Stimulated activated naive CD4-positive, alpha-beta T cell treated with Interleukin-2 at 50 U/mL for 16 hours (primary cell): ENCODE measurements around the gene HBB.
"Not testable (repeated sequence)": the region's sequence is repeated elsewhere in the genome, so short reads cannot be mapped to it uniquely, and the experiment has no call there.

ENCODE experiments used
- DNase-seq: peaks from one replicate; lab custom pipeline; 2025; lab: John Stamatoyannopoulos, UW

HBB gene

DNA sequence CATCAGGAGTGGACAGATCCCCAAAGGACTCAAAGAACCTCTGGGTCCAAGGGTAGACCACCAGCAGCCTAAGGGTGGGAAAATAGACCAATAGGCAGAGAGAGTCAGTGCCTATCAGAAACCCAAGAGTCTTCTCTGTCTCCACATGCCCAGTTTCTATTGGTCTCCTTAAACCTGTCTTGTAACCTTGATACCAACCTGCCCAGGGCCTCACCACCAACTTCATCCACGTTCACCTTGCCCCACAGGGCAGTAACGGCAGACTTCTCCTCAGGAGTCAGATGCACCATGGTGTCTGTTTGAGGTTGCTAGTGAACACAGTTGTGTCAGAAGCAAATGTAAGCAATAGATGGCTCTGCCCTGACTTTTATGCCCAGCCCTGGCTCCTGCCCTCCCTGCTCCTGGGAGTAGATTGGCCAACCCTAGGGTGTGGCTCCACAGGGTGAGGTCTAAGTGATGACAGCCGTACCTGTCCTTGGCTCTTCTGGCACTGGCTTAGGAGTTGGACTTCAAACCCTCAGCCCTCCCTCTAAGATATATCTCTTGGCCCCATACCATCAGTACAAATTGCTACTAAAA is at the start of gene HBB:
Gene HBB (minus strand): TSS at position 340 of the 579 bp plus-strand sequence. CDS start 50 bp downstream, at position 290.
- DNase-seq = no peak

DNA sequence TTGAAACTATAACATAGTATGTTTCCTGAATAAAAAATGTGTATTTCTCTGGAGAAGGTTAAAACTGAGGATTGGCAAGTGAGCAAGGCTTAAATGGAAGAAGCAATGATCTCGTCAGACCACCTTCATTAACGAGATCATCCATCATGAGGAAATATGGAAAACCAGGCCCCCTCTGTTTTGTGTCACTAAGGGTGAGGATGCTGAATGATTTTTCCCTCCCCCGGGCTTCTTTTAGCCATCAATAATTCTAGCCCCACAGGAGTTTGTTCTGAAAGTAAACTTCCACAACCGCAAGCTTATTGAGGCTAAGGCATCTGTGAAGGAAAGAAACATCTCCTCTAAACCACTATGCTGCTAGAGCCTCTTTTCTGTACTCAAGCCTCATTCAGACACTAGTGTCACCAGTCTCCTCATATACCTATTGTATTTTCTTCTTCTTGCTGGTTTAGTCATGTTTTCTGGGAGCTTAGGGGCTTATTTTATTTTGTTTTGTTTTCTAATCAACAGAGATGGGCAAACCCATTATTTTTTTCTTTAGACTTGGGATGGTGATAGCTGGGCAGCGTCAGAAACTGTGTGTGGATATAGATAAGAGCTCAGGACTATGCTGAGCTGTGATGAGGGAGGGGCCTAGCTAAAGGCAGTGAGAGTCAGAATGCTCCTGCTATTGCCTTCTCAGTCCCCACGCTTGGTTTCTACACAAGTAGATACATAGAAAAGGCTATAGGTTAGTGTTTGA is 48.7 kb upstream of the HBB start:
- no peak for DNase-seq

DNA sequence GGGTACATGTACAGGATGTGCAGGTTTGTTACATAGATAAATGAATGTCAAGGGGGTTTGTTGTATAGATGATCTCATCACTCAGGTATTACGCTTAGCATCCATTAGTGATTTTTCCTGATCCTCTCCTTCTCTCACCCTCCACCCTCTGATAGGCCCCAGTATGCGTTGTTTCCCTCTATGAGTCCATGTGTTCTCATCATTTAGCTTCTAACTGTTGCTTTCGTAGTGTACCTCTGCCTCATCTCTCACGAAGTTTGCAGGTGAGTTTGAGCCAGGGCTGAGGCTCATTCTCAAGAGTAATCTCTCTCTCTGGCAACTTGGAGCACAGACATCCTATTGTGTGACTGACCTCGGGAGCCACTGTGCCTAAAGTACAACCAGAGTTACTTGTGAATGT is 47.5 kb upstream of the HBB start:
- DNase-seq = no peak

DNA sequence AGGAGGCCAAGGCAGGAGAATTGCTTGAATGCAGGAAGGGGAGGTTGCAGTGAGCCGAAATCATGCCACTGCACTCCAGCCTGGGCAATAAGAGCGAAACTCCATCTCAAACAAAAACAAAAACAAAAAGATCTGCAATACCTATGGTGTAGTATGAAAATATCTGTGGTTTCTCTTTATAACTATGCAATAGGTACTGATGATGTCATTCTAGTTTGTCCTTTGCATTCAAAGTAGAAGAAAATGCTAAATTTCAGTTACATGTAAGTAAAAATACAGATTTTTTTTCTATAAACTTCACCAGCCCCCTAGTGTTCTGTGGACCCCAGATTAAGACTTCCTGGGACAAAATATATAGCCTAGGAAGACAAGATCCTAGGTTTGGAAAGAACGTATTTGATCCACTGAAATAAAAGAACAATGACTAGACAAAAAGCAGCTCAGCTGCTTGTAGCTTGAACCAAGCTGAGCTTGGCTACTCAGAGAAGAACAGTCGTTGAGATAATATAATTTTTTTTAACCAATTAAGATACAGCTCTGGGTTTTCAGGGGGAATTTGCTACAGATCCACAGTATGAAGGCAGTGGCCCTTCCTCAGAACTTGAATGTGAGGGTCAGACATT is 45.6 kb upstream of the HBB start:
- no peak for DNase-seq

DNA sequence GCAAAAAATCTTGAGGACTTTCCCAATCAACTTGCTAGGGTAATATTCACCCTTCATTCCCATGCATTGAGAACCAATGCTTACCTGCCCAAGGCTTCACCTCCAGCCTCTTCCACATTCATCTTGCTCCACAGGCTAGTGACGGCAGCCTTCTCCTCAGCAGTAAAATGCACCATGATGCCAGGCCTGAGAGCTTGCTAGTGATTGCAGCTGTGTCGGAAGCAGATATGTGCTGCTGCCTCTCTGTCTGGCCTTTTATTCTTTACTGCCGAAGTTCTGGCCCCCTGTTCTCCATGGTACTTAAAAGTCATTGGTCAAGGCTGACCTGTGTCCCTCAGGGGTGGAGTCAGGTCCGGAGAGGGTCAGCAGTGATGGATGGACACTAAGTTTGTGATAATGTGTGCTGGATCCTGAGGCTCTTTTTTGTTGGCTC is 42.9 kb upstream of the HBB start, which contains the start of gene HBE1:
Gene HBE1 (minus strand): TSS at position 231 of the 433 bp plus-strand sequence. CDS start 55 bp downstream, at position 176.
- DNase-seq = no peak

DNA sequence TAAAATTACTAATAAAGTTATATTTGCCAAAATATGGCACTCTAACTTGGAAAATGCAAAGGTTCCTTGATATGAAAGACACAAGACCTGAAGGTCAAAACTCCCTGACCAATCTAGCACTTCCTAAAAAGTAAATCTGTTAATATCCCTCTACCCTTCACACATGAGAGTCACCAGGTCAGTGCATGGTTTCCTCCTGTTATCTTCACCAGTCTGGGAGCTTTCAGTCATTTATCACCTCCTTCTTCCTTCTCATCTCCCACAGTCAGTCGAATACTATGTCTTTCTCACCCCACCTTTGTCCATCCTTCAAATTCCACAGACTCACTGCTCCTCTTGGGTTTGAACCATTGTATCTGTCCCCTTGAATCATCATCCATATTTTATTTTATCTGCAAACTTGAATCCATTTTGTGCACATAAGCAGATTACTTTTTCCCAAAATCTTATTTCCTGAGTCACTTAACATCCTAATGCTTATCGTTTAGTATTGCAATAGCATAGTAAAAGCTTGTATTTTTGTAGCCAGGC is 40.2 kb upstream of the HBB start:
- DNase-seq = no peak

DNA sequence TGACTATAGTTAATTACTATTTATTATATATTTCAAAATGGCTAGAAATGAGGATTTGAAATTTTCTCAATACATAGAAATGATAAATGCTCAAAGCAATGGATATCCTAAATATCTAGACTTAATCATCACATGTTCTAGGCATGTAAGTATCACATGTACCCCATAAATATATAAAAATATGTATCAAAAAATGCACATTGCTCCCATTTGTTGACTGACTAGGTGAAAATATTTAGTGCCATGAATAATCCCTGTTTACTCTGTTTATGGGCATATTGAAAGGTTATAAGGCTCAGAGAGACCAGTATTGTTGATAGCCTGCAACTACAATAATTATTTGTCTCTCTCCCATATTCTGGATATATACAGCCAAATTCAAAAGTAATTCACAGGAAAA is 39.7 kb upstream of the HBB start:
- no peak for DNase-seq

DNA sequence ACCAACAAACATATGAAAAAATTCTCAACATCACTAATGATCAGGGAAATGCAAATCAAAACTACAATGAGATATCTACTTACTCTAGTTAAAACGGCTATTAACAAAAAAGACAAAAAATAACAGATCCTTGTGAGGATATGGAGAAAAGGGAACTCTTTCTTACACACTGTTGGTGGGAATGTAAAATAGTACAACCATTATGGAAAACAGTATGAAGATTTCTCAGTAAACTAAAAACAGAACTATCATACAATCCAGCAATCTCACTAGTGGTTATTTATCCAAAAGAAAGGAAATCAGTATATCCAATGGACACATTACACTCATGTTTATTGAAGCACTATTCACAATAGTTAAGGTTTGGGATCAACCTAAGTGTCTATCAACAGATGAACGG is 39.0 kb upstream of the HBB start:
- DNase-seq = no peak

DNA sequence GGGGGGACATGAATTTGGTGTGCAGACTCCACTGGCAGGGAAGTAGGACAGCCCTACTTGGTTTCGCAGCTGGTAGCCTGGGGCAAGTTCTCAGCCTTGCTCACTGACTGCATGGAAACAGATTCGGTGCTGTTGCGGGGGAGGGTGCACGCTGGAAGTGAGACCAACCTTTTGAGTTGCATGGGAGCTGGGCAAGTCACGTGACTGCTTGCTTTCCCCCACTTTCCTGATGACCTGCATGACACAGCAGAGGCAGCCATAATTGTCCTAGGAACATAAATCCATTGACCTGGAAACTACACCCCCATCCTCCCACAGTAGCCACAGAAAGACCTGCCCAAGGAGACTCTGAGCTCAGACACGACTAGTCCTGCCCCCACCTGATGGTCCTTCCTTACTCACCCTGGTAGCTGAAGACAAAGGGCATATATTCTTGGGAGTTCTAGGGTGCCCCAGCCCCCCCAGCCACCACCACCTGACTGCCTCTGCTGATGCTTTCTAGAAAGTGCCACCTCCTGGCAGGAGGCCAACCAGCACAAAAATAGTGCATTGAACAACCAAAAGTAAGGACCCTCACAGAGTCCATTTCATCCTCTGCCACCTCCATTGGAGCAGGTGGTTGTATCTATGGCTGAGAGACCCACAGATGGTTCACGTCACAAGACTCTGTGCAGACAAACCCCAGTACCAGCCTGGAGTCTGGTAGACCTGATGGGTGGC is 31.8 kb upstream of the HBB start:
- DNase-seq = no peak

DNA sequence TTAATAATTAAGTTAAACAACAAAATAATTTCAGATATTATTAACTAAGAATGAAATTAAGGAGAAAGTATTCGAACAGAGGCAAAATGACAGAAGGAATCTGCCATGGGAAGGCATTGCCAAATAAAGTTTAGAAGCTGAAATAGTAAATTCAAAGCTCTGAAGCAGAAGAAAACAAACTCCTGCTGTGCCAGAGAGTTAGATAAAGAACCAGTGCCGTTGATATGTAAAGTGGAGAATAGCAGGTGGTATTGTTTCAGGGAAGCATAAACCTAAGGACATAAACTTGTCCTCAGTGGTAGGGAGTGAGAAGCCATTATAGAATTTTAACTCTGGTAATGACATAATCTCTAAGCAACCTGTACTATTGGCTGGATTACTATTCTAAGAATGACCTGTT is 30.4 kb upstream of the HBB start:
- DNase-seq = no peak

DNA sequence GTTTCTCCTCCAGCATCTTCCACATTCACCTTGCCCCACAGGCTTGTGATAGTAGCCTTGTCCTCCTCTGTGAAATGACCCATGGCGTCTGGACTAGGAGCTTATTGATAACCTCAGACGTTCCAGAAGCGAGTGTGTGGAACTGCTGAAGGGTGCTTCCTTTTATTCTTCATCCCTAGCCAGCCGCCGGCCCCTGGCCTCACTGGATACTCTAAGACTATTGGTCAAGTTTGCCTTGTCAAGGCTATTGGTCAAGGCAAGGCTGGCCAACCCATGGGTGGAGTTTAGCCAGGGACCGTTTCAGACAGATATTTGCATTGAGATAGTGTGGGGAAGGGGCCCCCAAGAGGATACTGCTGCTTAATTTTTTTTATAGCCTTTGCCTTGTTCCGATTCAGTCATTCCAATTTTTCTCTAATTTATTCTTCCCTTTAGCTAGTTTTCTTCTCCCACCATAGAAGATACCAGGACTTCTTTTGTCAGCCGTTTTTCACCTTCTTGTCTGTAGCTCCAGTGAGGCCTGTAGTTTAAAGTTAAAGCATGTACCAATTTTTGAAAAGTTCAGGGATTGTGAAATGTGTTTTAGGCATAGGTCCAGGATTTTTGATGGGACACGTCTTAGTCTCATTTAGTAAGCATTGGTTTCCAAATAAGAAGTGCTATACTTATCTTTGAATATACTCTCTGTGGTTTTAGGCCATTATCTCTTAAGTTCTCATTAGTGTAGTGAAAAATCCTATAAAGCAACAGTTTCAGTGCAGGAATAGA is 28.0 kb upstream of the HBB start, which contains the start of gene HBG2:
Gene HBG2 (minus strand): TSS at position 136 of the 768 bp plus-strand sequence. CDS start 53 bp downstream, at position 83.
- DNase-seq = not testable (repeated sequence)

DNA sequence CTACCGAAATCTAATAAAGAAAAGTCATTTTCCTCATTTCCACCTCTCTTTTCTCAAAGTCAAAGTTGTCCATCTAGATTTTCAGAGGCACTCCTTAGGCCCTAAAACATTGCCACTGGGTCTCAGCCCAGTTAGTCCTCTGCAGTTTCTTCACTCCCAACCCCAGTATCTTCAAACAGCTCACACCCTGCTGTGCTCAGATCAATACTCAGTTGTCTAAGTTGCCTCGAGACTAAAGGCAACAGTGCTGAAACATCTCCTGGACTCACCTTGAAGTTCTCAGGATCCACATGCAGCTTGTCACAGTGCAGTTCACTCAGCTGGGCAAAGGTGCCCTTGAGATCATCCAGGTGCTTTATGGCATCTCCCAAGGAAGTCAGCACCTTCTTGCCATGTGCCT is 27.2 kb upstream of the HBB start:
- DNase-seq = not testable (repeated sequence)

DNA sequence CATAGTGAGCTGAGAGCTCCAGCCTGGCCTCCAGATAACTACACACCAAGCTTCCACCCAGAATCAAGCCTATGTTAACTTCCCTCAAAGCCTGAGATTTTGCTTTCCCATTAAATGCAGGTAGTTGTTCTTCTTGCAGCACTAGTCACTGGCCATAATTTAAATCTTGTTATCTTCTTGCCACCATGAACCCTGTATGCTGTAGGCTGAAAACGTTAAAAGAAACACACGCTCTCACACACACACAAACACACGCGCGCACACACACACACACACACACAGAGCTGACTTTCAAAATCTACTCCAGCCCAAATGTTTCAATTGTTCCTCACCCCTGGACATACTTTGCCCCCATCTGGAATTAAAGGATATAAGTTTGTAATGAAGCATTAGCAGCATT is 26.6 kb upstream of the HBB start:
- DNase-seq = not testable (repeated sequence)

DNA sequence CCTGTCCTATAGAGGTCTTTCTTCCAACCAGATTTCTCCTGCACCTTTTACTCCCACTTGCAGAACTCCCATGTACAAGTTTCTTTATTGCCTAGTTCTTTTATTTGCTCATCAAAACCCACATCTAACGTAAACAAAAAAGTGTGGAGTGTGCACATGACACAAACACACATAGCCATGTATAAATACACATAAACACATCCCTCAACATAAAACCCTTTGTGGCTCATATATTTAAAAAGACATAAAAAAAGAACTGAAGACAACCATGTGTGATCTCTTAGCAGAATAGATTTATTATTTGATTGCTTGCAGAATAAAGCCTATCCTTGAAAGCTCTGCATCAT is 26.0 kb upstream of the HBB start:
- no peak for DNase-seq

DNA sequence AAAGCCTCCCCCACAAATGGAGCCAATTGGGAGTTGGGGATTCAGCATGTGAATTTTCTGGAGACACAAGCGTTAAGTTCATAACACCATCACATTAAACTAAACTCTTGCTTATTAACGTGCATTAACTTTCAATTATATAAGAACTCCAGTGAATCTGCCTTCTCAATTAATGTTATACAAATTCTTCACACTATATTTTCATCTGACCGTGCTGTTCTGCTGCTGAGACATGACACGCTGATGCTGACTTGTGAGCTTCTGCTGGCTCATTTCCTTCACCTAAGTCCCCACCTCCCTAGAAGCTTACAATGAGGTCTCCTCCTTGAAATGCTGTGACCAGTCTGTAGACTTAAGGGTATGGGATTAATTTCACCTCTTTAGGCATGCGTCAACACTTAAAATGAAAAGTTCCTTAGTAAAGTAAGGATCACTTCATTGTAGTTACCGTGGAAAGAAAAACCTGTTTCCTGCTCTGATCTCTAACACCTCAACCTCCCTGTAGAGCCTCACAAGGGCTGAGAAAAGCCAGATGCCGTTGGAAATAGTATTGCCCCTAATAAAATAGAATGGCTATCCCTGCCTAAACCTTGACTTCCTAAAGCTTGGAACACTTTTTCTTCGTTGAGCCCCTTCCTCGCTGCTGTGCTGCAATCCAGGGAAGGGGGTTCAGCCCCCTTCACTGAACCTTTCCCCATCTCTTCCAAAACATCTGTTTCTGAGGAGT is 25.5 kb upstream of the HBB start:
- no peak for DNase-seq

DNA sequence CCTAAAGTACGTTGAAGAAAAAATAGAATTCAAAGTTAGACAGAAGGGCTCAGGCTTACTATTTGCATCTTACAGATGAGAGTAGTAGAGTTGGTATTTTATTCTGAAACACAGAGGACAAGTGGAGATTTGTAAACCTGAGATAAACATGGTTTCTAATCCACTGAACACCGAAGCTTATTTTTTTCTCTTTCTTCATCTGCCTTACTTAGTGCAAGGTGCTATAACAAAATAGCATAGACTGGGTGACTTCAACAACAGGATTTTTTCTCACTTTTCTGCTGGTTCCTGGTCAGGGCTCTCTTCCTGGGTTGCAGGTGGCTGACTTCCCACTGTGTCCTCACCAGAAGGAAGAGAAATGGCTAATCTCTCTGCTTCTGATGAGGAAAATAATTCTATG is 24.9 kb upstream of the HBB start:
- no peak for DNase-seq

DNA sequence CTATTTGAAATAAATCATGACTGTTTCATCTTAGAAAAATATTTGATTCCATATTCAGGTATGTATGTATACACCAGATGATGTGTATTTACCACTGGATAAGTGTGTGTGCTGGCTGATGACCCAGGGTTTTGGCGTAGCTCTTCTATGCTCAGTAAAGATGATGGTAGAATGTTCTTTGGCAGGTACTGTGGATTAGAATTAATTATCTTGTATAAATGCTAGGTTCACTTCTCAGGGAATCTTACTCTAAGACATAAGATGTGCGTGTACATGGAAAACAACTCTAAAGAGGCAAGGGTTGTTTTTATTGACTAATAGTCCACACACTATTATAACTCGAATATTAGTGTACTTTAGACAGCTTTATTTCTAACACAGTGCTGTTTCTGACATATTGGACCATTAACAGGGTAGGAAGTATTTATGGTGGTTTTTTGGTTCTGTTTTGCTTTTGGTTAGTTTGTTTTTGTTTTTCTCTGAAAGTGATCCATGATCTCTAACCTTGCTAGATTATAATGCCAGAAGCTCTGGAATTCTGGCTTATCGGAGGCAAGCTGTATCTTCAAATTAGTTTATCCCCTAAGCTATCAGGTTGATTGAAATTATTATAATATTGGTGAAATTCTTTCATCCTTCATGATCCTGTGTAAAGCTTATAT is 23.8 kb upstream of the HBB start:
- DNase-seq = no peak

DNA sequence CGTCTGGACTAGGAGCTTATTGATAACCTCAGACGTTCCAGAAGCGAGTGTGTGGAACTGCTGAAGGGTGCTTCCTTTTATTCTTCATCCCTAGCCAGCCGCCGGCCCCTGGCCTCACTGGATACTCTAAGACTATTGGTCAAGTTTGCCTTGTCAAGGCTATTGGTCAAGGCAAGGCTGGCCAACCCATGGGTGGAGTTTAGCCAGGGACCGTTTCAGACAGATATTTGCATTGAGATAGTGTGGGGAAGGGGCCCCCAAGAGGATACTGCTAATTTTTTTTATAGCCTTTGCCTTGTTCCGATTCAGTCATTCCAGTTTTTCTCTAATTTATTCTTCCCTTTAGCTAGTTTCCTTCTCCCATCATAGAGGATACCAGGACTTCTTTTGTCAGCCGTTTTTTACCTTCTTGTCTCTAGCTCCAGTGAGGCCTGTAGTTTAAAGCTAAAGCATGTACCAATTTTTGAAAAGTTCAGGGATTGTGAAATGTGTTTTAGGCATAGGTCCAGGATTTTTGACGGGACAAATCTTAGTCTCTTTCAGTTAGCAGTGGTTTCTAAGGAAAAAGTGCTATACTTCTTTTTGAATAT is 23.0 kb upstream of the HBB start, which contains the start of gene HBG1:
Gene HBG1 (minus strand): TSS at position 51 of the 590 bp plus-strand sequence. CDS start 53 bp downstream, outside the sequence.
- DNase-seq = not testable (repeated sequence)

DNA sequence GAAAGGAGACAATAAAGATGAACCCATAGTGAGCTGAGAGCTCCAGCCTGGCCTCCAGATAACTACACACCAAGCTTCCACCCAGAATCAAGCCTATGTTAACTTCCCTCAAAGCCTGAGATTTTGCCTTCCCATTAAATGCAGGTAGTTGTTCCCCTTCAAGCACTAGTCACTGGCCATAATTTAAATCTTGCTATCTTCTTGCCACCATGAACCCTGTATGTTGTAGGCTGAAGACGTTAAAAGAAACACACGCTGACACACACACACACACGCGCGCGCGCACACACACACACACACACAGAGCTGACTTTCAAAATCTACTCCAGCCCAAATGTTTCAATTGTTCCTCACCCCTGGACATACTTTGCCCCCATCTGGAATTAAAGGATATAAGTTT is 21.6 kb upstream of the HBB start:
- not testable (repeated sequence) for DNase-seq
